ENCODE measurements around the gene CLTB.

The CLTB gene

DNA sequence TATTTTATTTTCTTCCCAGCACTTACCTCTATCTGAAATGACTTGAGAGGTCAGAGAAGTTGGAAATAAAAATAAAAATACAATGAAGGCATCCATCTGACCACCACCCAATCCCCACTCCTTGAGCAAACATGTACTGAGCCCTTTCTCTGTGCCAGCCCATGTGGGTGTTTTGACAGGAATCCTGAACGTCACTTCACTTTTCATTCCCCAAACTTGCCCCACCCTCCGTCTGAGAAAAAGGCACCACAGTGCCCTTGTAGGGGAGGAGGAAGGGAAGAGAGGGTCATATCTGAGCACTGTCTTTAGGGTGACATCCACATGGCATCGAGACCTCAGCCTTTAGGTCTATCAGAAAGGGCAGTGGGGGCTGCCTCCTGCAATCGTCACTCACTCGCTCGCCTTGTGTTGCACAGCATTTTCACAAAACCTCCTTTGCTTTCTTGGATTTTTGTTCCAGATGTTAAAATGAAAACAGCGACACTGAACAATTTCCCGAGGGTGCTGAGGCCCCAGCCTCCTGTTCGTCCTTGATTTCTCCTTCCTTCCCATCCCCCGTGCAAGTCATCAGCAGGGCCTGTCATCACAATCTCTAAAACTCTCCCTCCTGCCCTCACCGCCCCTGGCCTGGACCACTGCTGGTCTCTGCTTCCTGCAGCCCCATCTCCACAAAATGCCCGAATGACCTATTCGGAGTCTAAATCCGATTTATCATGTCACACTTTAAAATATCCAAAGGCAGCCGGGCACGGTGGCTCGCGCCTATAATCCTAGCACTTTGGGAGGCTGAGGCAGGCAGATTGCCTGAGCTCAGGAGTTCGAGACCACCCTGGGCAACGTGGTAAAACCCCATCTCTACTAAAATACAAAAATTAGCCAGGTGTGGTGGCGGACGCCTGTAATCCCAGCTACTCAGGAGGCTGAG, 14.8 kb downstream of the CLTB start:
- H3K4me3 ChIP-seq (ENCODE audit: low read length), result no peak overlapping the region
- H3K4me1 ChIP-seq (ENCODE audit: control insufficient read depth, insufficient read depth, low read length), result no peaks in the 10 kb centered on the region
- no peaks in the 10 kb centered on the region for H3K36me3 ChIP-seq (ENCODE audit: control insufficient read depth, insufficient read depth, low read length)
- no peaks in the 10 kb centered on the region for H3K9me3 ChIP-seq (ENCODE audit: control insufficient read depth, insufficient read depth, low read length)
- H3K27me3 ChIP-seq (ENCODE audit: control insufficient read depth, insufficient read depth, low read length), result no peaks in the 10 kb centered on the region
- no CpG with 5 or more reads among the region's 22 CpGs for WGBS (ENCODE audit: insufficient coverage, insufficient read length)
- no peak for DNase-seq (ENCODE audit: low read depth, low spot score)
- no peak overlapping the region for H3K27ac ChIP-seq (ENCODE audit: low read length)

DNA sequence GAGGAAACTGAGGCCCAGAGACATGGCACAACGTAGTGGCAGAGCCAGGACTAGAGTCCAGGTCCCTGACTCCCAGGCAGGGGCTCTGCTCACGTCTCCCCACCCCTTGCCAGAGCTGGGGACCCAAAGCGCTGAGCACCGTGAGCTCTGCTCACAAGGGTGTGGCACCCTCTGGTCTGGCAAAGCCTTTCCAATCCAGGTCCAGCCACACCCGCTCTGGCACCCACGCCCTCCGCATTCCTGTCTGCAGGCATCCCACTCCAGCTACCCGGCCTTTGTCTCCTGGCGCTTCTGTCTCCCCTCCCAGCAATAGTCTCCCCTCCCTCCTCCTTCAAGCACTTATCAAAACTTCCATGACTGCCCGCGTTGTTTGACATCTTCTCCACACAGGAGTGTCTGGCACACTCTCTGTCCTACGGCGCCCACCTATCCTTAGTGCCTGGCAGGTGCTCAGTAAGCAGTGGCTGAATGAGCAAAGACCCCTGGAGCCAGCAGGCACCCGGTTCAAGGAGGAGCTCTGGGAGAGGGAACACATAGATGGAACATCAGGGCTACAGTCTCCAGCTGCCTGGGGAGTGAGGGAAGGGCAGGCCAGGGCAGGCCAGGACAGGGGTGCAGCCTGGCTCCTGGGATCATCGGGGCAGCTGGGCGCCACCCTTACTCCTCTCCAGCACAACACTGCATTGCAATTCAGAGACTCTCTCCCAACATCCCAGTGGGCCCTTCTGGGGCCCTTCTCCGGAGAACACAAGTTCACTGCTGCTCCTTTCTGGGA, 15.8 kb downstream of the CLTB start:
- no peaks in the 10 kb centered on the region for H3K9me3 ChIP-seq (ENCODE audit: control insufficient read depth, insufficient read depth, low read length)
- H3K27ac ChIP-seq (ENCODE audit: low read length), result no peak overlapping the region
- no peak overlapping the region for H3K4me3 ChIP-seq (ENCODE audit: low read length)
- no peak for DNase-seq (ENCODE audit: low read depth, low spot score)
- no CpG with 5 or more reads among the region's 17 CpGs for WGBS (ENCODE audit: insufficient coverage, insufficient read length)
- no peaks in the 10 kb centered on the region for H3K36me3 ChIP-seq (ENCODE audit: control insufficient read depth, insufficient read depth, low read length)
- no peaks in the 10 kb centered on the region for H3K27me3 ChIP-seq (ENCODE audit: control insufficient read depth, insufficient read depth, low read length)
- no peaks in the 10 kb centered on the region for H3K4me1 ChIP-seq (ENCODE audit: control insufficient read depth, insufficient read depth, low read length)

DNA sequence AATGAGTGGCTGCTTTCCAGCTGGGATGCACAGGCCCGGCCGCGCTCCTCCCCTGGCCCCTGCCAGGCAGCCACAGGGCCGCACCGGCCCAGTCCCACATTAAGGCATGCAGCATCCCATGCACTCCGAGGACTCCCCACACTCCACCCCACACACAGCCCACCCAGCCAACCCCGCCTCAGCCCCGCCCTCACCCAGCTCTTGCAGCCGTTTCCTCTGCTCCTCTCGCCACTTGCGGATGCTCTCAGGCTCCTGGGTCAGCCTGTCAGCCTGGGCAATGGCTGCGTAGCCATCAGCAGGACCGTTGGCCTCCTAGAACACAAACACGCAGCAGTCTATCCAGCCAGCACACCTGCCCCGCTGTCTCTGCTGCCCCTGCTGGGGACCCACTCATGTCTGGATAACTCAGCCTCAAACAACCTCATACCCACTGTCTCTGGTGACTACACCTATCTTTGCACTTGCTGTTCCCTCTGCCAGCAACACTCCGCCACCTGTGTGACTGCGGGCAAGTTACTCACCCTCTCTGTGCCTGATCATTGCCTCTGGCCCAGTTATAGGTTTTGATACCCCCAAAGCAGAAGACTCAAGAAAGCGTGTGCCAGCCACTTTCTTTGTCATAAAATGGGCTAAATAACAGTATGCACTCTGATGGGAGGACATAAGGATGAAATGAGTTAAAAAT, 18.5 kb downstream of the CLTB start:
- WGBS (ENCODE audit: insufficient coverage, insufficient read length), result no CpG with 5 or more reads among the region's 18 CpGs
- no peaks in the 10 kb centered on the region for H3K4me1 ChIP-seq (ENCODE audit: control insufficient read depth, insufficient read depth, low read length)
- H3K36me3 ChIP-seq (ENCODE audit: control insufficient read depth, insufficient read depth, low read length), result no peaks in the 10 kb centered on the region
- DNase-seq (ENCODE audit: low read depth, low spot score), result no peak
- no peaks in the 10 kb centered on the region for H3K27me3 ChIP-seq (ENCODE audit: control insufficient read depth, insufficient read depth, low read length)
- H3K9me3 ChIP-seq (ENCODE audit: control insufficient read depth, insufficient read depth, low read length), result no peaks in the 10 kb centered on the region
- H3K27ac ChIP-seq (ENCODE audit: low read length), result no peak overlapping the region
- no peak overlapping the region for H3K4me3 ChIP-seq (ENCODE audit: low read length)

DNA sequence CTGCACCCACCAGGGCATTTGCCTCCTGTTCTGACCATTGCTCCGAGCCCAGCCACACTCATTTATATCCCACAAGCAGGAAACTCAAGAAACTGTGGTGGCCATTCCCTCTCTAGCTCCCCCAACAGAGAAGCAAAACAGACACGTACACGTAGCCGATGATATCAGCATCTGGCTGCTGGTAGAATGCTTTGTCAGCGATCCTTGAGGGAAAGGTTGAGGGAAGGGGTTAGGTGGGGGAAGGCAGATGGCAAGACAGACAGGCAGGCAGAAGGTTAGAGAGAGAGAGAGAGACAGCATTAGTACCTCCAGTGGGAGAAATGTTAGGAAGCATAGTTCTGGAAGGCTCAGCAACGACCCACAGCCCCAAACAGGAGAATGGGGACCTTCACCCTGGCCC, 20.0 kb downstream of the CLTB start:
- Histone ChIP-seq H3K27ac (ENCODE audit: low read length) (no peak overlapping the region), H3K27me3 (ENCODE audit: control insufficient read depth, insufficient read depth, low read length) (no peaks in the 10 kb centered on the region), H3K4me3 (ENCODE audit: low read length) (no peak overlapping the region), H3K9me3 (ENCODE audit: control insufficient read depth, insufficient read depth, low read length) (no peaks in the 10 kb centered on the region), H3K36me3 (ENCODE audit: control insufficient read depth, insufficient read depth, low read length) (no peaks in the 10 kb centered on the region), H3K4me1 (ENCODE audit: control insufficient read depth, insufficient read depth, low read length) (no peaks in the 10 kb centered on the region)
- no peak for DNase-seq (ENCODE audit: low read depth, low spot score)
- WGBS (ENCODE audit: insufficient coverage, insufficient read length), result no CpG with 5 or more reads among the region's 6 CpGs

DNA sequence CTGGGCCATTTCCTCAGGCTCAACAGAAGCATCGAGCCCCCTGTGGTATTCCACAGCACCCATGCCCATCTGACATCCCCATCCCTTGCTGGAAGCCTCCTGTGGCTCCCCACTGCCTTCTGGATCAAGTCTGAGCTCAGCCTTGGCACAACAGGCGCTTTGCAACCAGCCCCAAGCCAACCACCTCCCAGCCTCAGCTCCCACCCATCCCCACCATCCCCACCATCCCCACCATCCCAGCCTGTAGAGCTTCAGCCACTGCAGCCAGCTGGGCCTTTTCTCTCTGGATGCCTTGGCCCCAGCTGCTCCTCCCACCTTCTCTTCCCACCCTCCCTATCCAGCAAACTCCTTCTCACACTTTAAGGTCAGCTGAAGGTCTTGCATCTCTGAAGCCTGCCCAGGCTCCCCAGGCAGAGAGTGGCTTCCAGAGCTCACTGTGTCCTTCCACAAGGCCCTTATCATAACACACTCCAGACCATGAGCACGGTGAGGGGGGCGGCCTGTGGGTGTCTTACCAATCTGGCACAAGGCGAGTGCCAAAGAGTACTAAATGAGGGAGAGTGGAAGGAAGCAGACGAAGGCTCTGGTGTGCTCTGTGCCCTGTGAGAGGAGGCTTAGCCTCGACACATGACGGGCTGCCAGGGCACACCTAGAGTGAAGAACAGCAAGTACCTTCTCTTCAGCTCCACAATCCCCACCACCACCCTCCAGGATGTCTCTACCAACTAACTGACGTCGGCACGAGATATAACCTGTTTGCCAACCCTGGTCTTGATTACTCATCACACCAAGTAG, 21.3 kb downstream of the CLTB start:
- Histone ChIP-seq H3K27ac (ENCODE audit: low read length) (no peak overlapping the region), H3K9me3 (ENCODE audit: control insufficient read depth, insufficient read depth, low read length) (no peaks in the 10 kb centered on the region), H3K27me3 (ENCODE audit: control insufficient read depth, insufficient read depth, low read length) (no peaks in the 10 kb centered on the region), H3K4me3 (ENCODE audit: low read length) (no peak overlapping the region), H3K36me3 (ENCODE audit: control insufficient read depth, insufficient read depth, low read length) (no peaks in the 10 kb centered on the region), H3K4me1 (ENCODE audit: control insufficient read depth, insufficient read depth, low read length) (no peaks in the 10 kb centered on the region)
- WGBS (ENCODE audit: insufficient coverage, insufficient read length), result no CpG with 5 or more reads among the region's 11 CpGs
- DNase-seq (ENCODE audit: low read depth, low spot score), result no peak

DNA sequence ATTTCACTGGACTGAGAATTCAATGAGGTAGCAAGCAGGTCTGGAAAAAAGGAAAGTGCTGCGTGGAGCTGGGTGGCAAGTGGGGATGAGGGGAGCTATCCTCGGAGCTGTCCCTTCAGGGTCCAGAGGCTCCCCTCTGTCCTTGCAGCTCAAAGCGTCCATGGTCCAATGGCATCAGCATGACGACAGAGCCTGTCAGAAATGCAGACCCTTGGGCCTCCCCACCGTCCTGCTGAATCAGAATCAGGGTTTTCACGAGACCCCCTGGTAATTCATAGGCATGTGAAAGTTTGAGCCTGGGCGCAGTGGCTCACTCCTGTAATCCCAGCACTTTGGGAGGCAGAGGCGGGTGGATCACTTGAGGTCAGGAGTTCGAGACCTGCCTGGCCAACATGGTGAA, 22.2 kb downstream of the CLTB start:
- no peaks in the 10 kb centered on the region for H3K9me3 ChIP-seq (ENCODE audit: control insufficient read depth, insufficient read depth, low read length)
- H3K4me1 ChIP-seq (ENCODE audit: control insufficient read depth, insufficient read depth, low read length), result no peaks in the 10 kb centered on the region
- no peak overlapping the region for H3K4me3 ChIP-seq (ENCODE audit: low read length)
- no peaks in the 10 kb centered on the region for H3K27me3 ChIP-seq (ENCODE audit: control insufficient read depth, insufficient read depth, low read length)
- no peaks in the 10 kb centered on the region for H3K36me3 ChIP-seq (ENCODE audit: control insufficient read depth, insufficient read depth, low read length)
- DNase-seq (ENCODE audit: low read depth, low spot score), result no peak
- no CpG with 5 or more reads among the region's 9 CpGs for WGBS (ENCODE audit: insufficient coverage, insufficient read length)
- H3K27ac ChIP-seq (ENCODE audit: low read length), result no peak overlapping the region

DNA sequence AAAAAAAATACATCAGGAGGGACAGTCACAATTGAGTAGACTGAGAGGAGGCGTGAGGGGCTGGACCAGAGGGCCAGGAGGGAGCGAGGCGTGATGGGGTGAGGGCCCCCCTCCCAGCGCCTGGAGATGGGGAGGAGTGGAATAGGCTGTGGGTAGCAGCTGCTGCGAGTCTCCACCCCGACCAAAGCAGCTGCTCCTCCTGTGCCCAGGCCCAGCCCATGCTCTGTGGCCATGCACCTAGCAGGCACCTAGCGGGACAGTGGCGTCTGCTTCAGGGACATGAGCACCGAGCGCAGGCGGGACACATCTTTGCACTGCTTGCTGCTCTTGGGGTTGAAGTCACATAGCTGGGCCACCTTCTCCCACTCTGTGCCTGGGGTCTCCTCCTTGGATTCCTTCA, 23.8 kb downstream of the CLTB start:
- no CpG with 5 or more reads among the region's 11 CpGs for WGBS (ENCODE audit: insufficient coverage, insufficient read length)
- no peak overlapping the region for H3K27ac ChIP-seq (ENCODE audit: low read length)

DNA sequence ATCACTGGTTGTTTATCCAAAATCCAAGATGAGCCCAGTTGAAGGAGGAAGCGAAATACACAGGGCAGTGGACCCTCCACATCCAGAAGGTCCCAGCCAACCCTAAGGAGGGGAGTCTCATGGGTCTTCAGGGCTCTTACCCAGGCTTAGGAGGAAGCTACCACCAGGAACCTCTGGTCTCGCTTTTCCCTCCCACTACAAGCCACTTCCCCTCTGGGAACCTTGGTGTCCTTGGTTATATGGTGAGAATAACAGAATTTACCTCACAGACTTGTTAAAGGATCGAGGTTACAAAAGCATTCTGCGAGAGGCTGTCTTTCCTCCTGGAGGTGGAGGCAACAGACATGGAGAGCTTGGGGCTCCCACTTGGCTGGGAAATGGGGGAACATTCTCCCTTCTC, 24.3 kb downstream of the CLTB start:
- no peaks in the 10 kb centered on the region for H3K36me3 ChIP-seq (ENCODE audit: control insufficient read depth, insufficient read depth, low read length)
- H3K27me3 ChIP-seq (ENCODE audit: control insufficient read depth, insufficient read depth, low read length), result no peaks in the 10 kb centered on the region
- no peaks in the 10 kb centered on the region for H3K9me3 ChIP-seq (ENCODE audit: control insufficient read depth, insufficient read depth, low read length)
- H3K4me3 ChIP-seq (ENCODE audit: low read length), result no peak overlapping the region
- no peaks in the 10 kb centered on the region for H3K4me1 ChIP-seq (ENCODE audit: control insufficient read depth, insufficient read depth, low read length)
- no peak for DNase-seq (ENCODE audit: low read depth, low spot score)
- H3K27ac ChIP-seq (ENCODE audit: low read length), result no peak overlapping the region
- WGBS (ENCODE audit: insufficient coverage, insufficient read length), result no CpG with 5 or more reads among the region's 4 CpGs

More for the DNA sequence above, 23.8 kb downstream of the CLTB start:
- Histone ChIP-seq H3K9me3 (ENCODE audit: control insufficient read depth, insufficient read depth, low read length) (no peaks in the 10 kb centered on the region), H3K4me1 (ENCODE audit: control insufficient read depth, insufficient read depth, low read length) (no peaks in the 10 kb centered on the region), H3K4me3 (ENCODE audit: low read length) (no peak overlapping the region), H3K36me3 (ENCODE audit: control insufficient read depth, insufficient read depth, low read length) (no peaks in the 10 kb centered on the region), H3K27me3 (ENCODE audit: control insufficient read depth, insufficient read depth, low read length) (no peaks in the 10 kb centered on the region)
- DNase-seq (ENCODE audit: low read depth, low spot score), result no peak

DNA sequence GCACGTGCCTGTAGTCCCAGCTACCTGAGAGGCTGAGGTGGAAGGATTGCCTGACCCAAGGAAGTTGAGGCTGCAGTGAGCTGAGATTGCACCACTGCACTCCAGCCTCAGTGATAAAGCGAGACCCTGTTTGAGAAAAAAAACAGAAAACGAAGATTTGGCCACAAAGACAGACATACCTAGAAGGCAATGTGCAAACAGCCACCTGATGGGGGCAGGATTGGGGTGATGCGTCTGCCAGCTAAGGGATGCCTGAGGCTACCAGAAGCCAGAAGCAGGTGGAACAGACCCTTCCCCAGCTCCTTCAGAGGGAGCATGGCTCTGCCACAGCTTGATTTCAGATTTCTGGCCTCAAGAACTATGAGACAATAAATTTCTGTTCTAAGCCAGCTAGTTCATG, 24.9 kb downstream of the CLTB start:
- Histone ChIP-seq H3K36me3 (ENCODE audit: control insufficient read depth, insufficient read depth, low read length) (no peaks in the 10 kb centered on the region), H3K27me3 (ENCODE audit: control insufficient read depth, insufficient read depth, low read length) (no peaks in the 10 kb centered on the region)
- no CpG with 5 or more reads among the region's 4 CpGs for WGBS (ENCODE audit: insufficient coverage, insufficient read length)

More for the DNA sequence above, 24.9 kb downstream of the CLTB start:
- DNase-seq (ENCODE audit: low read depth, low spot score), result no peak
- Histone ChIP-seq H3K4me1 (ENCODE audit: control insufficient read depth, insufficient read depth, low read length) (no peaks in the 10 kb centered on the region), H3K9me3 (ENCODE audit: control insufficient read depth, insufficient read depth, low read length) (no peaks in the 10 kb centered on the region), H3K4me3 (ENCODE audit: low read length) (no peak overlapping the region), H3K27ac (ENCODE audit: low read length) (no peak overlapping the region)

Data from iPS DF 6.9 (cell line).